Measurements from ENCODE around the gene ITGA2B.

Gene ITGA2B

DNA sequence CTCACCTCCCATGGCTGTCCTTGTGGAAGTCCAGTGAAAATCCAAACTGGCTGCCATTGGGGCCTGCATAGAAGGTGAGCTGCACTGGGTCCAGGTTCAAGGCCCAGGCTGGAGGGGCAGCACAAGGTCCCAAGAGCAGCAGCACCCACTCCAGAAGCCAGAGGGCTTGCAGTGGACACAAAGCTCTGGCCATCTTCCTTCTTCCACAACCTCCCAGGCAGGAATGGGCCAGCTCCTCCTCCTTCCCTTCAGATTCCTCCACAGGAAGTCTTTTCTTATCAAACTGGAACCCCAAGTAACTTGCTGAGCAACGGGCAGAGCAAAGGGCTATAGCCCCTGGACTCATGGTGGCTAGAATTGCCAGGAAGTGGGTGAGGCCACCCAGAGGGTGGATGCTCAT lies at the start of gene ITGA2B:
Gene ITGA2B (minus strand): TSS at position 369 of the 400 bp plus-strand sequence. CDS start 176 bp downstream, at position 193.
- TF ChIP-seq CTCF (IDR thresholded peaks at IDR 0.05), result no peak

GRCh38 chr17:44439168-44439567 lies 49.7 kb upstream of the ITGA2B start:
- no peak for TF ChIP-seq CTCF (IDR thresholded peaks at IDR 0.05)

DNA sequence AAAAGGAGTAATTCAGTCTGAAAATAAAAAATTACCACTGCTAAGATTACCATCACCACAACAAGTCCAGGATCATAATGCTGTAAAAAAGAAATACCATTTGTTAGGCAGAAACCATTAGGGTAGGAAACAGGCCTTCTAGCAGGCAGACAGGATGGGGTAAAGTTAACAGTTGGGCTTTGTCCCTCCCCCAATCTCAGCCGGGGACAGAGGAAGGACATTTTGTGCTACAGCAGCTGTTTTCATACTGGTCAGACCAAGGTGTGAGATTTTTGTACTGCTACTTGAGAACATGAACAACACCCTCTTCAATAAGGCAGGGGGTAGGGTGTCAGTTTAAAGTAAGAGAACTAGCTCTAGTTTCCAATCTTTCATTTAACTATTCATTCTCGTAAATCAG lies 49.2 kb upstream of the ITGA2B start:
- TF ChIP-seq CTCF (IDR thresholded peaks at IDR 0.05), result no peak

DNA sequence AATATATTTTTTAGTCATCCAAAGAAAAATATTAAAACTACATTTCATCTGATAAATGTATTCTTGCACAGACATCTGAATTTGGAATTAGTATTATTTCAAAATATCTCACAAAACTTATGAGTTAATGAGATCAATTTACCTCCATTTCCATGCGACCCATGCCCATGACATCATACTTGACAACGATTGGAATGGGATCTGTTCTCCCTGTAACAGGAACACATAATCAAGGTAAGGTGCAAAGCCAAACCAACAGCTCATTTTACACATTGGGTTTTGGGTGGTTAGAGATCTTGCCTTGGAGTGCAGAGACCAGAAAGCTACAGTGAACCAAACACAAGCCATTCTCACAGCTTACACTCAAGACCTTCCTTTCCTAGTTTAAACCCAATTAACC lies 46.9 kb upstream of the ITGA2B start:
- TF ChIP-seq CTCF (IDR thresholded peaks at IDR 0.05), result no peak

DNA sequence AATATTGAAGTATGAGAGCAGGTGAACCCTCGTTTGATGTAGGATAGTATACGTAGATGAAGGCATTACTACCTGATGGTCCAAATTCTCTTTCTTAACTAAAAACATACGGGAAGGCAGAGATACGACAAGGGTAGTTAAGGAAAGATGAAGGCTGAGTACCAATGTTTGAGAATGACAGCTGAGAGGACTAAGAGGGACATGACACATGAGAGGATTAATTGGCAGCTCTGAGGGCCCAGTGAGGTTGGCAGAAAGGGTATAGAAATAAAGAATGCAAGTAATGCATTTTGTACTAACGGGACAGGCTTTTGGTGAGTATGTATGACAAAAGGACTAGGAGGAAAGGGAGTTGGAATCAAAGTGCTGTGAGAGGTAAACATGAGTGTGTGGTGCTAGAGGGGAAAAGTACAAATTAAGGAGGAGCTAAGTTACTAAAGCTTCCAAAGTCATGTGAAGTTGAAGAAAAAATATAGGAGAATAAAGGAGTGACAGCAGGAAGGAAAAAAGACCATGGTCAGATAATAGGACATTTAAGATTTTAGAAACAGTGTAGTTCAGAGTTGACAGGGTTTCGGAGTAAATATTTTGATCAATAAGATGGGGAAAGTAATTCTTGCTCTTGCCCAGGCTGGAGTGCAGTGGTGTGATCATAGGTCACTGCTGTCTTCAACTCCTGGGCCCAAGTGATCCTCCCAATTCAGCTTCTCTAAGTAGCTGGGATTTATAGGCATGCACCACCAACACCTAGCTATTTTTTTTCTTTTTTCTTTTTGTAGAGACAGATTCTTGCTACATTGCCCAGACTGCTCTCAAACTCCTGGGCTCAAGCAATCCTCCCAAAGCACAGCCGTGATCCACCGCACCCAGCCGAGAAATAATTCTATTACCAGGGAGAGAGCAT lies 43.1 kb upstream of the ITGA2B start:
- no peak for TF ChIP-seq CTCF (IDR thresholded peaks at IDR 0.05)

DNA sequence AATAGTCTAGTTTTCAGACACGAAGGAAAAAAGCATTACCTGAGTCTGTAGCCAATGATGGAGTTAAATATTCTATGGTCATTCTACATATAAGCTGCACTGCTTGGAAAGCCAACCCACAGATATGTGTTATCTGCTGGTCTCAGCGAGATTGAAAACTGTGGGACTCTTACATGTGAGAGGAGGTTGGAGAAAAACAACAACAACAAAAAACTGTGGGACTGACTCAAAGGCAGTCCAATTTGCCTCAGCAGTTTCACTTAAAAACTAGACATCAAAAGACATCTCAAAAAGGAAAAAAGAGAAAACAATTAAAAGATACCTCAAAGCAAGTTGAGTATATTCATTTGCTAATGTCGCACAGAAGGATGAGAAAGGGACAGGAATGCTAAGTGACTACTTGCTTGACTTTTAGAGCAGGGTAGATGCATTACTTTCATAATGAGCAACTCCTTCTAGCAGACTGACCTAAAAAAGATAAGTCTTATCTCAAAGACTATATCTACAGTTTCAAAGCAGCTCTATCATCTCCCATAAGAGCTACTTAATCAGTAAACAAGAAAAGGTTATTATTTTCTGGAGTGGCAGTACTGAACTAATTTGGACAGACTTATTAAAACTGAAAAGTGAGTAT lies 35.5 kb upstream of the ITGA2B start:
- no peak for TF ChIP-seq CTCF (IDR thresholded peaks at IDR 0.05)

- TF ChIP-seq CTCF (IDR thresholded peaks at IDR 0.05), result no peak
Measured at GRCh38 chr17:44417553-44417952, 28.1 kb upstream of the ITGA2B start.

Data from LNCAP (cell line).